ENCODE data around the gene BNIP5.

DNA sequence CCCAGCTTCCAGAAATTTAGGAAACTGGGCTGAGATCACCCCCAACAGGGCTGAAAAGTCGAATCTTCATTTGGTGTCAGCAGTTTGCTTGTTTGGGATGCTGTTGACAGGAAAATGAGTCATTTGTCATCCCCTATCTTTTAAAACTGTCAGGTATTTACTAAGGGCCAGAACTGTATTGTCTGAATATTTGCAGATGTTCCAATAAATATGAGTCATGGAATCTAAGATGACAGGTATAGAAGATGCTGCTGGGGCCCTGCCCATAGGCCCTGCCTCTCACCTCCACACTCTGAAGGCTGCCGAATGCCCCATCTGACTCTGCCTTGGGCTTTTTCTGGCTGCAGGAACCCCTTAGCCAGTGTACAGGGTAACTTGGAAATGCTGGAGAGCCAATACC lies 46.9 kb upstream of the BNIP5 start:
- TF ChIP-seq, protein P1, sequence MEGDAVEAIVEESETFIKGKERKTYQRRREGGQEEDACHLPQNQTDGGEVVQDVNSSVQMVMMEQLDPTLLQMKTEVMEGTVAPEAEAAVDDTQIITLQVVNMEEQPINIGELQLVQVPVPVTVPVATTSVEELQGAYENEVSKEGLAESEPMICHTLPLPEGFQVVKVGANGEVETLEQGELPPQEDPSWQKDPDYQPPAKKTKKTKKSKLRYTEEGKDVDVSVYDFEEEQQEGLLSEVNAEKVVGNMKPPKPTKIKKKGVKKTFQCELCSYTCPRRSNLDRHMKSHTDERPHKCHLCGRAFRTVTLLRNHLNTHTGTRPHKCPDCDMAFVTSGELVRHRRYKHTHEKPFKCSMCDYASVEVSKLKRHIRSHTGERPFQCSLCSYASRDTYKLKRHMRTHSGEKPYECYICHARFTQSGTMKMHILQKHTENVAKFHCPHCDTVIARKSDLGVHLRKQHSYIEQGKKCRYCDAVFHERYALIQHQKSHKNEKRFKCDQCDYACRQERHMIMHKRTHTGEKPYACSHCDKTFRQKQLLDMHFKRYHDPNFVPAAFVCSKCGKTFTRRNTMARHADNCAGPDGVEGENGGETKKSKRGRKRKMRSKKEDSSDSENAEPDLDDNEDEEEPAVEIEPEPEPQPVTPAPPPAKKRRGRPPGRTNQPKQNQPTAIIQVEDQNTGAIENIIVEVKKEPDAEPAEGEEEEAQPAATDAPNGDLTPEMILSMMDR (IDR thresholded peaks at IDR 0.05): no peak
- TF ChIP-seq POLR2A (IDR thresholded peaks at IDR 0.05): no peak

Data from right lobe of liver (tissue), 4 donors.